K562 (cell line): ENCODE results near the gene FAF2. TPM values are rescaled to one million over a fixed set of nuclear protein-coding genes. Genes with fewer than 3 reads are reported as not detected.

ENCODE experiments used
- ATAC-seq: fragments of 200-7000 bp; cut with Tn5 transposase; 3 replicates; pipeline ENCODE4 v1.9.1; 2020; ENCODE audit warnings: moderate library complexity
- BruUV-seq: library from RNA; stranded (reverse); fragments of 400-500 nt; replicated peaks from 2 replicates; lab custom pipeline; 2021; lab: Mats Ljungman, UMichigan
- CTCF ChIA-PET: fragments of 300-600 bp; formaldehyde crosslinking; extraction: SDS; loops from one replicate; lab custom pipeline; 2021; ENCODE audit warnings: low intra/inter-chr PET ratio; lab: Yijun Ruan, JAX
- POLR2A ChIA-PET: fragments of 300-600, 350-650 bp; sonication (Branson Sonifier 250); formaldehyde crosslinking; extraction: SDS; loops from one replicate; lab custom pipeline; 2021; ENCODE audit warnings: antibody characterized with exemption, inconsistent platforms; lab: Yijun Ruan, JAX
- DNase-seq, 4 experiments: peaks; one replicate each; pipeline versions ENCODE4 v3.0.0 to v3.0.0-alpha.2; 2011 to 2018; ENCODE audit warnings: low spot score in 3 of 4, mixed read lengths in 3 of 4; ENCODE audit errors: extremely low read depth in 1 of 4
- FAIRE-seq: peaks from 2 replicates; lab custom pipeline; 2011; peaks lifted over from hg19 to GRCh38; lab: Jason Lieb, UNC
- H2AFZ ChIP-seq: 2 replicates; pipeline ENCODE4 v1.6.0; 2011; ENCODE audit warnings: low read depth, low read length, control low read depth, inconsistent platforms
- H3K27ac ChIP-seq: fragments of 200-600 bp; 3 replicates; pipeline ENCODE4 v1.8.0; 2011; ENCODE audit warnings: low read depth, mild to moderate bottlenecking, control low read depth, inconsistent platforms, low read length, moderate library complexity, mixed read lengths; ENCODE audit errors: extremely low read depth
- H3K27me3 ChIP-seq, 2 experiments: fragments of 300-600 bp in 1 of 2; 2 replicates in 1 of 2; 3 replicates in 1 of 2; pipeline versions ENCODE4 v1.6.0 to v1.8.0; 2011; ENCODE audit warnings: inconsistent platforms in 2 of 2, low read length in 2 of 2, mild to moderate bottlenecking in 1 of 2, mixed read lengths in 1 of 2, moderate library complexity in 1 of 2; ENCODE audit not compliant: control insufficient read depth in 2 of 2, insufficient read depth in 2 of 2
- H3K36me3 ChIP-seq: fragments of 300-600 bp; 3 replicates; pipeline ENCODE4 v1.8.0; 2011; ENCODE audit warnings: mild to moderate bottlenecking, low read length, inconsistent platforms; ENCODE audit not compliant: control insufficient read depth, insufficient read depth
- H3K4me1 ChIP-seq, 2 experiments: fragments of 200-600 bp in 1 of 2; replicated peaks in 1 of 2; 2 replicates in 1 of 2; 3 replicates in 1 of 2; pipeline versions ENCODE4 v1.5.1 to v1.8.0; 2011; ENCODE audit warnings: inconsistent platforms in 2 of 2, low read length in 2 of 2, mild to moderate bottlenecking in 1 of 2, mixed read lengths in 1 of 2, moderate library complexity in 1 of 2; ENCODE audit not compliant: control insufficient read depth in 2 of 2, insufficient read depth in 2 of 2
- H3K4me2 ChIP-seq: 2 replicates; pipeline ENCODE4 v1.6.1; 2011; ENCODE audit warnings: low read length, control low read depth, inconsistent platforms, mixed read lengths; ENCODE audit not compliant: insufficient read depth
- H3K4me3 ChIP-seq: fragments of 200-600 bp; sonication (generic), shearing (Covaris generic); 2 replicates; pipeline ENCODE4 v1.5.1; 2016; ENCODE audit warnings: control low read depth, inconsistent platforms
- H3K79me2 ChIP-seq: fragments of 200-600 bp; 3 replicates; pipeline ENCODE4 v1.8.0; 2011; ENCODE audit warnings: low read length, inconsistent platforms; ENCODE audit not compliant: control insufficient read depth, insufficient read depth
- H3K9ac ChIP-seq, 2 experiments: 2 replicates each; pipeline versions ENCODE4 v1.6.0 to v1.6.1; 2011; ENCODE audit warnings: low read depth in 2 of 2, low read length in 2 of 2, control low read depth in 1 of 2, inconsistent platforms in 1 of 2, mild to moderate bottlenecking in 1 of 2, mixed read lengths in 1 of 2; ENCODE audit not compliant: insufficient read depth in 1 of 2
- H3K9me1 ChIP-seq: one replicate; pipeline ENCODE4 v1.6.0; 2011; ENCODE audit warnings: inconsistent platforms, mild to moderate bottlenecking, low read length, moderate library complexity; ENCODE audit not compliant: control insufficient read depth, insufficient read depth
- H3K9me3 ChIP-seq: replicated peaks from 2 replicates; pipeline ENCODE4 v1.5.1; 2011; ENCODE audit warnings: low read depth, low read length, inconsistent platforms; ENCODE audit not compliant: control insufficient read depth, insufficient read depth
- H4K20me1 ChIP-seq: replicated peaks from 2 replicates; pipeline ENCODE4 v1.6.1; 2011; ENCODE audit warnings: low read length, inconsistent platforms, mixed read lengths; ENCODE audit not compliant: control insufficient read depth, insufficient read depth
- CCAR2 ChIP-seq: fragments of 200-400 bp; formaldehyde crosslinking; IDR thresholded peaks from 2 replicates; pipeline ENCODE4 v1.6.1; 2017; ENCODE audit warnings: mild to moderate bottlenecking, low read depth, low read length
- RBFOX2 ChIP-seq: fragments of 200-400 bp; formaldehyde crosslinking; IDR thresholded peaks from 2 replicates; pipeline ENCODE4 v1.6.1; 2017; ENCODE audit warnings: low read depth, mild to moderate bottlenecking, low read length, moderate library complexity
- ZBTB33 ChIP-seq: sonication (generic); formaldehyde crosslinking; IDR thresholded peaks from 2 replicates; pipeline ENCODE4 v1.8.1; 2023; ENCODE audit warnings: mild to moderate bottlenecking, missing genetic modification reagents
- WGBS: fragments of 100-300 bp; shearing (Covaris generic); methylation state at CpG from one replicate; pipeline ENCODE4 v1.1.6; 2016; ENCODE audit warnings: low coverage, mixed read lengths; ENCODE audit not compliant: insufficient coverage; ENCODE audit errors: missing lambda C conversion rate; 5-methylcytosine and 5-hydroxymethylcytosine counted together
- in situ Hi-C: fragments of 300-500 bp; cut with MboI; formaldehyde crosslinking; loops from 4 replicates; pipeline ENCODE4 v1.15.0; 2018; ENCODE audit warnings: inconsistent platforms, mixed read lengths
- intact Hi-C: fragments of 100-400 bp; cut with micrococcal nuclease; formaldehyde crosslinking; loops from 2 replicates; pipeline ENCODE4 v1.14.2; 2022
- polyA plus RNA-seq, 8 experiments: library from polyadenylated mRNA; depleted of rRNA in 4 of 8; stranded (reverse) in 5 of 8; unstranded in 3 of 8; fragments of >200 nt; fragmentation: Nextera tagmentation in 2 of 8; fragmentation: Illumina TruSeq in 1 of 8; extraction: Ambion mirVana in 2 of 8; extraction: Trizol in 1 of 8; gene quantifications; 2 replicates each; pipeline versions ENCODE4 v1.2.1 to v1.2.3, GENCODE V29; 2011 to 2014; ENCODE audit warnings: inconsistent platforms in 1 of 8, missing spikeins in 1 of 8
- total RNA-seq, 7 experiments: library from RNA; depleted of rRNA in 6 of 7; stranded (reverse); fragments of >200 nt in 6 of 7; fragmentation: Illumina TruSeq in 2 of 7; extraction: Trizol in 2 of 7; gene quantifications; 2 replicates each; pipeline versions ENCODE4 v1.2.1 to v1.2.3, GENCODE V29; 2011 to 2021; ENCODE audit warnings: low replicate concordance in 1 of 7

Gene FAF2
- total and polyA plus RNA-seq, 9 of the 15 experiments (the other 6 are each of a cell fraction or from before 2014, with no cell fraction given): 25.0 to 44.6 (median 36.1) TPM

- ChIA-PET CTCF (no interaction called here), POLR2A (interaction anchor here (0.6 to 1.3 kb wide), 4 partner anchors 10 to 83 kb away, joined by 3 to 6 read pairs (median 4); partner anchors contain the start of gene FAF2)
- 93% methylated on average over 21 of the region's 24 CpGs for WGBS
- Histone ChIP-seq H3K36me3 (peaks cover 78% of the 10 kb centered on the region; the same call in 2 of the 3 replicates), H3K4me3 (no peak overlapping the region), H3K9me3 (no peaks in the 10 kb centered on the region), H3K4me2 (no peak overlapping the region), H3K27me3 (no peaks in the 10 kb centered on the region), H2AFZ (no peak overlapping the region), H3K9me1 (peaks cover 4% of the 10 kb centered on the region), H3K9ac (peak overlapping the region in 1 of 2 experiments; percentile 17; a peak in 1 of 4 replicates), H3K79me2 (peaks cover 38% of the 10 kb centered on the region), H4K20me1 (peaks cover 26% of the 10 kb centered on the region; the same call in 1 of the 2 replicates), H3K4me1 (peaks cover 27 to 58% of the 10 kb centered on the region in 2 experiments), H3K27ac (no peak overlapping the region)
- TF ChIP-seq RBFOX2: peak; percentile 60; the same call in 1 of the 2 replicates
- no peak for TF ChIP-seq CCAR2
- TF ChIP-seq ZBTB33 (CRISPR knock-in tag): peak; percentile 64
- FAIRE-seq (no peak), ATAC-seq (no peak), DNase-seq (no peak)
- in situ Hi-C loops: no loop called here
- no TSS peak for BruUV-seq
- intact Hi-C loops: no loop called here
These were observed 83.1 kb downstream of the FAF2 start for GRCh38 chr5:176530983-176531901.
